Mesodermal cell (in vitro differentiated cells): Measurements from ENCODE around the gene CNTNAP4.

Experiments used
- H3K27ac ChIP-seq: 2 replicates; pipeline ENCODE4 v1.7.0; 2013; ENCODE audit warnings: mild to moderate bottlenecking, low read depth, low read length, moderate library complexity; ENCODE audit not compliant: severe bottlenecking
- H3K36me3 ChIP-seq: 2 replicates; pipeline ENCODE4 v1.7.1; 2013; ENCODE audit warnings: mild to moderate bottlenecking, low read length, moderate library complexity; ENCODE audit not compliant: control insufficient read depth, insufficient read depth
- H3K4me1 ChIP-seq: one replicate; pipeline ENCODE4 v1.7.1; 2013; ENCODE audit warnings: mild to moderate bottlenecking, low read length; ENCODE audit not compliant: insufficient read depth, control insufficient read depth, poor library complexity, severe bottlenecking
- H3K4me3 ChIP-seq: 2 replicates; pipeline ENCODE4 v1.7.0; 2013; ENCODE audit warnings: low read length, control low read depth, mild to moderate bottlenecking; ENCODE audit not compliant: insufficient read depth, poor library complexity, severe bottlenecking; ENCODE audit errors: extremely low read depth
- H3K9me3 ChIP-seq: 2 replicates; pipeline ENCODE4 v1.7.1; 2013; ENCODE audit warnings: mild to moderate bottlenecking, low read length, moderate library complexity; ENCODE audit not compliant: control insufficient read depth
- WGBS, 2 experiments: methylation state at CpG; one replicate each; pipeline ENCODE4 v1.1.5; 2013; ENCODE audit warnings: missing lambda C conversion rate in 2 of 2; ENCODE audit not compliant: insufficient coverage in 2 of 2; 5-methylcytosine and 5-hydroxymethylcytosine counted together

CNTNAP4 gene

DNA sequence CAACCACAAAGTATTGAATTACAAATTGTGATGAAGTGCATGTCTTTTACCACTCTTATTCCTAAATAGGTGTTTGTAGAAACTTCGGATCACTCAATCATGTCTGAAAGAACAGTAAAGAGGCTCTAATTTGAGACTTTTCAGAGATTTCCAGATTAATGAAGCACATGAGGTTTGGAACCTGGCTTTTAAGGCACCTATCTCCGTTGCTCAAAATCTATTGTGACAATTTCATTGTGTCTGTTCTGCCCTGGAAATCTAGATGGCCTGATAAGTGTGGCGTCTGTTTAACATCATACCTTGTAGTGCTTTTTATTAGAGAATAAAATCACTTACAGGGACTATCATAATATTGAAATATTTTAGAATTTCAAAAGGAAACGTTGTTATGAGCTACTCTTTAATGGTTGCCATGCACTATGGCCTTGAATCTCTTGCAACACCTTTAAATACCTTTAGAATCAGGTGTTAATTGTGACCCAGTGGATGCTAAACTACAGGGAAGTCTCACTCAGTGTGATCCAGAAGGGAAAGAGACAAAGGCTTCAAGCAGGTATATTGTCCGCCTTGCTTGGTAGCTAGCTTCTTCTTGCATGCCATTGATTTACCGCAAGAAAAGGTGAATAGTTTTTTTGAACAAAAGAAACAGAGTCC is 210.3 kb downstream of the CNTNAP4 start:
- H3K4me1 ChIP-seq, result no peaks in the 10 kb centered on the region
- no peak overlapping the region for H3K27ac ChIP-seq
- no peak overlapping the region for H3K4me3 ChIP-seq
- H3K36me3 ChIP-seq, result no peaks in the 10 kb centered on the region
- H3K9me3 ChIP-seq, result no peaks in the 10 kb centered on the region
- 60 to 89% methylated on average over 1 to 3 of the region's 6 CpGs for WGBS, 2 experiments

DNA sequence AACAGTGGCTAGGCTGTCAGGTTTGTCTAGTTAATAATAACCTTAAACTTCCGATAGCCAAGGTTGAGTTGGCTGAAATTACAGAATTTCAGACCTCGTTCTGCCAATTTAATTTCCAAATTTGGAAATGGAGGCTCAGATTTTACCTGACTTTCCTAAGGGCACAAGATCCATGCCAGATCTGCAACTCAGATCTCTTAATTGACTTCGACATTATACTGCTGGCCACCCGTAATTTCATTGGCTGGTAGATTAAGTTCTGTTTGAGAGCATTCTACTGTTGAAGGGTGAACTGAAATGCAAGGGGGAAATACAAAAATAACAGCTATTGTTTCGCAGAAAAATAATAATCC is 210.8 kb downstream of the CNTNAP4 start:
- Histone ChIP-seq H3K4me3 (no peak overlapping the region), H3K9me3 (no peaks in the 10 kb centered on the region), H3K4me1 (no peaks in the 10 kb centered on the region), H3K36me3 (no peaks in the 10 kb centered on the region), H3K27ac (no peak overlapping the region)
- WGBS, 2 experiments, result 94 to 100% methylated on average over 2 of the region's 5 CpGs

- no peak overlapping the region for H3K27ac ChIP-seq
- no peaks in the 10 kb centered on the region for H3K9me3 ChIP-seq
- WGBS, 2 experiments, result 81 to 85% methylated on average over 3 of the region's 3 CpGs
- no peak overlapping the region for H3K4me3 ChIP-seq
- no peaks in the 10 kb centered on the region for H3K4me1 ChIP-seq
- no peaks in the 10 kb centered on the region for H3K36me3 ChIP-seq
Observed at GRCh38 chr16:76490036-76490639, 212.9 kb downstream of the CNTNAP4 start.

DNA sequence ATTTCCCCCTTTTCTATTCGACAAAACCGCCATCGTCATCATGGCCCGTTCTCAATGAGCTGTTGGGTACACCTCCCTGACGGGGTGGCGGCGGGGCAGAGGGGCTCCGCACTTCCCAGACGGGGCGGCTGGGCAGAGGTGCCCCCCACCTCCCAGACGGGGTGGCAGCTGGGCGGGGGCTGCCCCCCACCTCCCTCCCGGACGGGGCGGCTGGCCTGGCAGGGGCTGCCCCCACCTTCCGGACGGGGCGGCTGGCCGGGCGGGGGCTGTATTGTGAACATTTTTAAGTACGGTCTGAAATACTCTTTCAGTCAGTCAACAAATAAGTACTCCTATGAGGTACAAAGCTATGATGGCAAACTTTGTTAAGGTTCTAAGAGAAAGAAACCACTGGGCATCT is 222.8 kb downstream of the CNTNAP4 start:
- Histone ChIP-seq H3K4me1 (no peaks in the 10 kb centered on the region), H3K4me3 (no peak overlapping the region), H3K9me3 (no peaks in the 10 kb centered on the region), H3K27ac (no peak overlapping the region), H3K36me3 (no peaks in the 10 kb centered on the region)
- WGBS, 2 experiments, result 93 to 97% methylated on average over 5 to 6 of the region's 21 CpGs

DNA sequence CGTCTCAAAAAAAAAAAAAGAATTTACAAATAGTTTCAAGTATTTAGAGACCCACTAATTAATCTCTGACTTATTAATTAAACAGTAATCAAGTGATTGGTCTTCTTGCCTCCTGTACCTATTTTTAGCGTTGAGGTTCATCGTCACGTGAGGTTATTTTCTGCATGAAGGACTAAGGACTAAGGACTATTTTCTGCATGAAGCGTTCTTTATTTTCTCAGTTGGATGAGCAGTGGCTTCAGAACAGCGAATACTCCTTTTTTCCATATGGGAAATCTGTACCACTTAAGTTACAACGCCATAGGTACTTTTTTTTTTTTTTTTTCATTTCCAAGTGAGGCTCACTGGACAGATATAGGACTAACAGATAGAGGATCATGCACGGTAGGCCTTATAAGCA is 224.9 kb downstream of the CNTNAP4 start:
- WGBS, 2 experiments, result 80 to 100% methylated on average over 1 to 3 of the region's 8 CpGs
- Histone ChIP-seq H3K36me3 (no peaks in the 10 kb centered on the region), H3K9me3 (no peaks in the 10 kb centered on the region), H3K4me3 (no peak overlapping the region), H3K27ac (no peak overlapping the region), H3K4me1 (no peaks in the 10 kb centered on the region)

GRCh38 chr16:76502555-76502954 is 225.4 kb downstream of the CNTNAP4 start:
- Histone ChIP-seq H3K4me3 (no peak overlapping the region), H3K27ac (no peak overlapping the region), H3K36me3 (no peaks in the 10 kb centered on the region), H3K9me3 (no peaks in the 10 kb centered on the region), H3K4me1 (no peaks in the 10 kb centered on the region)
- WGBS, 2 experiments, result 84 to 100% methylated on average over 2 of the region's 3 CpGs

DNA sequence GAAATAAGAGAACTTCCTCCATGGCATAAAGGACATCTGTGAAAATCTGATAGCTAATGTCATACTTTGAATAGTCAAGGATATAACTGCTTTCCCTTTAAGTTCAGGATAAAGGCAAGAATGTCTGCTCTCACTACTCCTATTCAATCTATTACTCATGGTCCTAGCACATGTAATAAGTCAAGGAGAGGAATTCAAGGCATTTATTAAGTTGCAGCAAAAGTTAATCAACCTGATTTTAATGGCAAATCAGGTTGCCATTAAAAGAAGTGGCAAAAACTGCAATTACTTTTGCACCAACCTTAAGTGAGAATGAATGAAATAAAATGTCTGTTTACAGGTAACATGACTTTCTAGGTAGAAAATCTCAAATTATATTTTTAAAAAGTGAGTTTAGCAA is 225.9 kb downstream of the CNTNAP4 start:
- Histone ChIP-seq H3K4me1 (no peaks in the 10 kb centered on the region), H3K4me3 (no peak overlapping the region), H3K27ac (no peak overlapping the region), H3K9me3 (no peaks in the 10 kb centered on the region), H3K36me3 (no peaks in the 10 kb centered on the region)

DNA sequence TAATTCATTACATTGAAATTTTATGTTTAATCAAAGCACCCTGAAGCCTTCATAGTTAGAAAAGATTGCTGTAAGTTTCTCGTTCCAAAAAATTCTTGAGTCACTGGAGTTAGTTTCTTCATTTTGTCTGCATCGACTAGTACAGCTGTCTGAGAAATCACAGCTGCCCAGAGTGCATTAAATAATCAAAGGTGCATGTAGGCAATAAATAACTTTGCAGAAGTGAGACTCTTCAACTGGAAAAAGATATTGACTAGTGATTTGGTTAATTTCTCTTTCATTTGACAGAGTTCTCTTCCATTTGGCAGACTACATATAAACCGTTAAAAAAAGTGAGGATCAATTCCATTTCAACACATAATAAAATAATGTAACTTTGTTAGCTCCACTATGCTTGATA is 234.0 kb downstream of the CNTNAP4 start:
- H3K27ac ChIP-seq, result no peak overlapping the region
- WGBS, 2 experiments, result 92 to 100% methylated on average over 2 of the region's 3 CpGs
- no peaks in the 10 kb centered on the region for H3K9me3 ChIP-seq
- no peak overlapping the region for H3K4me3 ChIP-seq
- H3K36me3 ChIP-seq, result no peaks in the 10 kb centered on the region
- no peaks in the 10 kb centered on the region for H3K4me1 ChIP-seq

- H3K4me1 ChIP-seq, result peaks cover 4% of the 10 kb centered on the region
- H3K9me3 ChIP-seq, result no peaks in the 10 kb centered on the region
- H3K27ac ChIP-seq, result no peak overlapping the region
- H3K4me3 ChIP-seq, result no peak overlapping the region
- H3K36me3 ChIP-seq, result no peaks in the 10 kb centered on the region
- 0 to 38% methylated on average over 1 of the region's 1 CpG for WGBS, 2 experiments
Observed at GRCh38 chr16:76518781-76519180, 241.6 kb downstream of the CNTNAP4 start.

- Histone ChIP-seq H3K4me1 (no peaks in the 10 kb centered on the region), H3K27ac (no peak overlapping the region), H3K36me3 (no peaks in the 10 kb centered on the region), H3K9me3 (no peaks in the 10 kb centered on the region), H3K4me3 (no peak overlapping the region)
- WGBS, 2 experiments, result 84 to 100% methylated on average over 1 to 2 of the region's 2 CpGs
Observed at GRCh38 chr16:76524356-76524755, 247.2 kb downstream of the CNTNAP4 start.

DNA sequence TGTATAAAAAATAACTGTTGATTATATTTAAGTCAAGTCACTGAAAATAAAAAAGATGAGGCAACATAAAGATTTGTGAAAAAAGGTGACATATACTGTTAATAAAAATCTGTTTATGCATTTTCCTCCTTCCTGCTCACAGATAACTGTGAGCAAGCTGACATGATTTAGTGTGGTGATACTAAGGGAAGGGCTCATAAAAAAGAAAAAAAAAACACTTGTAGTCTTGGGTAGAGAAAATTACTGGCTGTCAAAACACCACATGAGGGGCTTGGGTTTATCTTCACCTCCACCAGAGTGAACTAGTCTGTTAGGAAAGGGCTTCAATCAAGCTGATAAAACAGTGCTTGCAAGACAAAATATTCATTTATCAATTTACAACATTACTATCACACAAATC is 247.6 kb downstream of the CNTNAP4 start:
- Histone ChIP-seq H3K36me3 (no peaks in the 10 kb centered on the region), H3K4me3 (no peak overlapping the region)

More for the DNA sequence above, 247.6 kb downstream of the CNTNAP4 start:
- Histone ChIP-seq H3K27ac (no peak overlapping the region), H3K9me3 (no peaks in the 10 kb centered on the region), H3K4me1 (no peaks in the 10 kb centered on the region)
